Thoracic aorta (tissue), 2 donors: ENCODE results near the gene HMGCS1. TPM values are rescaled to one million over a fixed set of nuclear protein-coding genes. Genes with fewer than 3 reads are reported as not detected.

Experiments
- ATAC-seq: fragments of 150-250 bp; one replicate; pipeline ENCODE4 v1.8.0; 2017; ENCODE audit warnings: low read depth; ENCODE audit not compliant: insufficient number of reproducible peaks, low FRiP score
- DNase-seq: peaks from one replicate; pipeline ENCODE4 v3.0.0-alpha.2; 2020; ENCODE audit warnings: low spot score
- H3K27ac ChIP-seq, 2 donors: fragments of 200-600 bp; sonication (generic); 1 replicate in 1 of 2; 2 replicates in 1 of 2; pipeline ENCODE4 v1.5.1; 2016; ENCODE audit warnings: mild to moderate bottlenecking in 2 of 2, moderate library complexity in 2 of 2
- H3K27me3 ChIP-seq: fragments of 200-600 bp; sonication (generic); replicated peaks from 2 replicates; pipeline ENCODE4 v1.6.0; 2016; ENCODE audit warnings: mild to moderate bottlenecking; ENCODE audit not compliant: insufficient read depth
- H3K36me3 ChIP-seq: fragments of 200-600 bp; sonication (generic); one replicate; pipeline ENCODE4 v1.5.1; 2016
- H3K4me1 ChIP-seq, 2 donors: fragments of 200-600 bp; sonication (generic); 1 replicate in 1 of 2; 2 replicates in 1 of 2; pipeline versions ENCODE4 v1.5.1 to v1.6.0; 2016; ENCODE audit warnings: low read depth in 2 of 2, mild to moderate bottlenecking in 1 of 2; ENCODE audit not compliant: control insufficient read depth in 1 of 2
- H3K4me3 ChIP-seq: fragments of 200-600 bp; sonication (generic); 2 replicates; pipeline ENCODE4 v1.5.1; 2016; ENCODE audit warnings: mild to moderate bottlenecking
- H3K9me3 ChIP-seq: fragments of 200-600 bp; sonication (generic); 2 replicates; pipeline ENCODE4 v1.5.1; 2016
- CTCF ChIP-seq: fragments of 200-600 bp; sonication (generic); IDR thresholded peaks from one replicate; pipeline ENCODE4 v1.5.1; 2019; ENCODE audit warnings: antibody characterized with exemption
- total RNA-seq, 2 donors: library from RNA; depleted of rRNA; stranded (reverse); fragments of >200 nt; gene quantifications; one replicate each; pipeline versions ENCODE4 v1.1.0 to v1.2.3, GENCODE V29; 2016

HMGCS1 gene
- total RNA-seq, 2 donors from 2014 or later = 13.3 to 17.6 TPM

- H3K4me1 ChIP-seq = no peaks in the 10 kb centered on the region
- DNase-seq (no peak), ATAC-seq (no peak)
- H3K4me3 ChIP-seq = no peak overlapping the region
- H3K36me3 ChIP-seq = peaks cover 10% of the 10 kb centered on the region
- H3K27ac ChIP-seq = no peak overlapping the region
- TF ChIP-seq CTCF = no peak
- H3K27me3 ChIP-seq = no peaks in the 10 kb centered on the region
- H3K9me3 ChIP-seq = no peaks in the 10 kb centered on the region
These were observed 22.5 kb downstream of the HMGCS1 start for GRCh38 chr5:43290726-43291125.

- no peak for ATAC-seq
- no peaks in the 10 kb centered on the region for H3K27me3 ChIP-seq
- no peak overlapping the region for H3K4me3 ChIP-seq
- no peaks in the 10 kb centered on the region for H3K9me3 ChIP-seq
- no peaks in the 10 kb centered on the region for H3K4me1 ChIP-seq
- H3K27ac ChIP-seq = no peak overlapping the region
- TF ChIP-seq CTCF = no peak
- no peak for DNase-seq
- H3K36me3 ChIP-seq = peaks cover 10% of the 10 kb centered on the region
These were observed 24.9 kb downstream of the HMGCS1 start for GRCh38 chr5:43288269-43288831.

- peaks cover 6% of the 10 kb centered on the region for H3K36me3 ChIP-seq
- no peak overlapping the region for H3K4me3 ChIP-seq
- TF ChIP-seq CTCF = no peak
- no peak overlapping the region for H3K27ac ChIP-seq
- H3K9me3 ChIP-seq = no peaks in the 10 kb centered on the region
- H3K4me1 ChIP-seq = no peaks in the 10 kb centered on the region
- H3K27me3 ChIP-seq = no peaks in the 10 kb centered on the region
- DNase-seq = no peak
- no peak for ATAC-seq
These were observed 25.7 kb downstream of the HMGCS1 start for GRCh38 chr5:43287493-43287892.

- H3K36me3 ChIP-seq = peaks cover 3% of the 10 kb centered on the region
- H3K9me3 ChIP-seq = no peaks in the 10 kb centered on the region
- no peak overlapping the region for H3K27ac ChIP-seq
- H3K4me3 ChIP-seq = no peak overlapping the region
- H3K27me3 ChIP-seq = no peaks in the 10 kb centered on the region
- H3K4me1 ChIP-seq = no peaks in the 10 kb centered on the region
- DNase-seq (no peak), ATAC-seq (no peak)
- TF ChIP-seq CTCF = no peak
These were observed 26.6 kb downstream of the HMGCS1 start for GRCh38 chr5:43286623-43287022.

GRCh38 chr5:43281840-43282658 is 31.2 kb downstream of the HMGCS1 start:
- Histone ChIP-seq H3K27ac (no peak overlapping the region), H3K36me3 (no peaks in the 10 kb centered on the region), H3K4me3 (no peak overlapping the region), H3K4me1 (no peaks in the 10 kb centered on the region), H3K27me3 (no peaks in the 10 kb centered on the region), H3K9me3 (no peaks in the 10 kb centered on the region)
- no peak for ATAC-seq
- TF ChIP-seq CTCF = no peak
- DNase-seq = no peak
